HEK293 (cell line): Measurements from ENCODE around the gene ABCB9.

ENCODE experiments used
- CTCF ChIA-PET: fragments of 350-600 bp; formaldehyde crosslinking; extraction: SDS; loops from one replicate; lab custom pipeline; 2021; ENCODE audit warnings: antibody characterized with exemption; lab: Yijun Ruan, JAX
- POLR2A ChIA-PET: fragments of 300-600 bp; formaldehyde crosslinking; extraction: SDS; loops from one replicate; lab custom pipeline; 2020; ENCODE audit warnings: antibody characterized with exemption, inconsistent platforms; lab: Yijun Ruan, JAX
- H3K27ac ChIP-seq: fragments of 200-500 bp; sonication (Bioruptor generic); 2 replicates; pipeline ENCODE4 v1.5.1; 2014; ENCODE audit warnings: low read depth, low read length, control low read depth, inconsistent platforms; ENCODE audit errors: extremely low read depth
- H3K36me3 ChIP-seq, 2 experiments: fragments of 200-500 bp in 1 of 2; sonication (Bioruptor generic) in 1 of 2; 1 replicate in 1 of 2; 2 replicates in 1 of 2; pipeline ENCODE4 v1.5.1; 2014 to 2017; ENCODE audit warnings: inconsistent platforms in 2 of 2, low read length in 2 of 2; ENCODE audit not compliant: control insufficient read depth in 2 of 2, insufficient read depth in 1 of 2
- H3K4me1 ChIP-seq: fragments of 200-500 bp; sonication (Bioruptor generic); 2 replicates; pipeline ENCODE4 v1.5.1; 2014; ENCODE audit warnings: mild to moderate bottlenecking, low read length, inconsistent platforms; ENCODE audit not compliant: control insufficient read depth, insufficient read depth
- H3K4me3 ChIP-seq: 2 replicates; pipeline ENCODE4 v1.5.1; 2011; ENCODE audit warnings: low read depth, mild to moderate bottlenecking, control low read depth, low read length, moderate library complexity
- H3K9me3 ChIP-seq: fragments of 200-500 bp; sonication (Bioruptor generic); 2 replicates; pipeline ENCODE4 v1.5.1; 2014; ENCODE audit warnings: low read depth, low read length, inconsistent platforms; ENCODE audit not compliant: control insufficient read depth, insufficient read depth
- FEZF1 ChIP-seq: fragments of 450-650 bp; formaldehyde crosslinking; IDR thresholded peaks from 2 replicates; pipeline ENCODE4 v1.5.1; 2016; ENCODE audit warnings: missing biosample characterization, missing genetic modification characterization
- GLIS1 ChIP-seq: fragments of 450-650 bp; formaldehyde crosslinking; IDR thresholded peaks from 2 replicates; pipeline ENCODE4 v1.5.1; 2016; ENCODE audit warnings: missing biosample characterization, missing genetic modification characterization
- KLF1 ChIP-seq: fragments of 450-650 bp; formaldehyde crosslinking; IDR thresholded peaks from 2 replicates; pipeline ENCODE4 v1.5.1; 2016; ENCODE audit warnings: missing biosample characterization, missing genetic modification characterization
- KLF16 ChIP-seq: fragments of 450-650 bp; formaldehyde crosslinking; IDR thresholded peaks from 2 replicates; pipeline ENCODE4 v1.5.1; 2017; ENCODE audit warnings: missing biosample characterization, missing genetic modification characterization
- MYNN ChIP-seq: fragments of 450-650 bp; formaldehyde crosslinking; IDR thresholded peaks from 2 replicates; pipeline ENCODE4 v1.5.1; 2016; ENCODE audit warnings: missing biosample characterization, missing genetic modification characterization, borderline replicate concordance
- ZBTB1 ChIP-seq: fragments of 450-650 bp; formaldehyde crosslinking; IDR thresholded peaks from 2 replicates; pipeline ENCODE4 v1.5.1; 2016; ENCODE audit warnings: missing biosample characterization, missing genetic modification characterization
- ZBTB17 ChIP-seq: fragments of 450-650 bp; formaldehyde crosslinking; IDR thresholded peaks from 2 replicates; pipeline ENCODE4 v1.5.1; 2016; ENCODE audit warnings: missing biosample characterization, missing genetic modification characterization
- ZNF292 ChIP-seq: fragments of 450-650 bp; formaldehyde crosslinking; IDR thresholded peaks from 2 replicates; pipeline ENCODE4 v1.5.1; 2016; ENCODE audit warnings: low read depth, missing biosample characterization, missing genetic modification characterization, borderline replicate concordance
- ZNF362 ChIP-seq: fragments of 450-650 bp; formaldehyde crosslinking; IDR thresholded peaks from 2 replicates; pipeline ENCODE4 v1.5.1; 2016; ENCODE audit warnings: missing biosample characterization, missing genetic modification characterization
- ZNF473 ChIP-seq: fragments of 450-650 bp; formaldehyde crosslinking; IDR thresholded peaks from 2 replicates; pipeline ENCODE4 v1.5.1; 2017; ENCODE audit warnings: missing biosample characterization, missing genetic modification characterization
- ZNF704 ChIP-seq: fragments of 450-650 bp; formaldehyde crosslinking; IDR thresholded peaks from 2 replicates; pipeline ENCODE4 v1.5.1; 2016; ENCODE audit warnings: missing biosample characterization, missing genetic modification characterization
- ZSCAN23 ChIP-seq: fragments of 450-650 bp; formaldehyde crosslinking; IDR thresholded peaks from 2 replicates; pipeline ENCODE4 v1.5.1; 2016; ENCODE audit warnings: missing biosample characterization, missing genetic modification characterization
- TF ChIP-seq, protein P1 (sequence below): fragments of 450-650 bp; formaldehyde crosslinking; IDR thresholded peaks from 2 replicates; pipeline ENCODE4 v1.5.1; 2016; ENCODE audit warnings: missing biosample characterization, missing genetic modification characterization
- TF ChIP-seq, protein P2 (sequence below): fragments of 450-650 bp; formaldehyde crosslinking; IDR thresholded peaks from 2 replicates; pipeline ENCODE4 v1.5.1; 2016; ENCODE audit warnings: missing biosample characterization, missing genetic modification characterization
- TF ChIP-seq, protein P3 (sequence below): fragments of 450-650 bp; formaldehyde crosslinking; IDR thresholded peaks from 2 replicates; pipeline ENCODE4 v1.5.1; 2016; ENCODE audit warnings: missing biosample characterization, missing genetic modification characterization, borderline replicate concordance
- TF ChIP-seq, protein P4 (sequence below): fragments of 450-650 bp; formaldehyde crosslinking; IDR thresholded peaks from 2 replicates; pipeline ENCODE4 v1.5.1; 2016; ENCODE audit warnings: missing biosample characterization, missing genetic modification characterization, borderline replicate concordance

Gene ABCB9

GRCh38 chr12:122886161-122886560 lies 80.1 kb downstream of the ABCB9 start:
- H3K27ac ChIP-seq, result no peak overlapping the region
- POLR2A ChIA-PET, result no interaction called here
- no peak for TF ChIP-seq ZNF704 (tag by site-specific recombination)
- TF ChIP-seq ZNF473 (tag by site-specific recombination), result no peak
- no peak for TF ChIP-seq MYNN
- TF ChIP-seq KLF16, result no peak
- TF ChIP-seq KLF1, result no peak
- TF ChIP-seq, protein P1, sequence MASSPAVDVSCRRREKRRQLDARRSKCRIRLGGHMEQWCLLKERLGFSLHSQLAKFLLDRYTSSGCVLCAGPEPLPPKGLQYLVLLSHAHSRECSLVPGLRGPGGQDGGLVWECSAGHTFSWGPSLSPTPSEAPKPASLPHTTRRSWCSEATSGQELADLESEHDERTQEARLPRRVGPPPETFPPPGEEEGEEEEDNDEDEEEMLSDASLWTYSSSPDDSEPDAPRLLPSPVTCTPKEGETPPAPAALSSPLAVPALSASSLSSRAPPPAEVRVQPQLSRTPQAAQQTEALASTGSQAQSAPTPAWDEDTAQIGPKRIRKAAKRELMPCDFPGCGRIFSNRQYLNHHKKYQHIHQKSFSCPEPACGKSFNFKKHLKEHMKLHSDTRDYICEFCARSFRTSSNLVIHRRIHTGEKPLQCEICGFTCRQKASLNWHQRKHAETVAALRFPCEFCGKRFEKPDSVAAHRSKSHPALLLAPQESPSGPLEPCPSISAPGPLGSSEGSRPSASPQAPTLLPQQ (tag by site-specific recombination), result no peak
- TF ChIP-seq ZSCAN23 (tag by site-specific recombination), result no peak
- no peak for TF ChIP-seq ZBTB17
- TF ChIP-seq, protein P2, sequence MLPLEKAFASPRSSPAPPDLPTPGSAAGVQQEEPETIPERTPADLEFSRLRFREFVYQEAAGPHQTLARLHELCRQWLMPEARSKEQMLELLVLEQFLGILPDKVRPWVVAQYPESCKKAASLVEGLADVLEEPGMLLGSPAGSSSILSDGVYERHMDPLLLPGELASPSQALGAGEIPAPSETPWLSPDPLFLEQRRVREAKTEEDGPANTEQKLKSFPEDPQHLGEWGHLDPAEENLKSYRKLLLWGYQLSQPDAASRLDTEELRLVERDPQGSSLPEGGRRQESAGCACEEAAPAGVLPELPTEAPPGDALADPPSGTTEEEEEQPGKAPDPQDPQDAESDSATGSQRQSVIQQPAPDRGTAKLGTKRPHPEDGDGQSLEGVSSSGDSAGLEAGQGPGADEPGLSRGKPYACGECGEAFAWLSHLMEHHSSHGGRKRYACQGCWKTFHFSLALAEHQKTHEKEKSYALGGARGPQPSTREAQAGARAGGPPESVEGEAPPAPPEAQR (tag by site-specific recombination), result no peak
- TF ChIP-seq, protein P3, sequence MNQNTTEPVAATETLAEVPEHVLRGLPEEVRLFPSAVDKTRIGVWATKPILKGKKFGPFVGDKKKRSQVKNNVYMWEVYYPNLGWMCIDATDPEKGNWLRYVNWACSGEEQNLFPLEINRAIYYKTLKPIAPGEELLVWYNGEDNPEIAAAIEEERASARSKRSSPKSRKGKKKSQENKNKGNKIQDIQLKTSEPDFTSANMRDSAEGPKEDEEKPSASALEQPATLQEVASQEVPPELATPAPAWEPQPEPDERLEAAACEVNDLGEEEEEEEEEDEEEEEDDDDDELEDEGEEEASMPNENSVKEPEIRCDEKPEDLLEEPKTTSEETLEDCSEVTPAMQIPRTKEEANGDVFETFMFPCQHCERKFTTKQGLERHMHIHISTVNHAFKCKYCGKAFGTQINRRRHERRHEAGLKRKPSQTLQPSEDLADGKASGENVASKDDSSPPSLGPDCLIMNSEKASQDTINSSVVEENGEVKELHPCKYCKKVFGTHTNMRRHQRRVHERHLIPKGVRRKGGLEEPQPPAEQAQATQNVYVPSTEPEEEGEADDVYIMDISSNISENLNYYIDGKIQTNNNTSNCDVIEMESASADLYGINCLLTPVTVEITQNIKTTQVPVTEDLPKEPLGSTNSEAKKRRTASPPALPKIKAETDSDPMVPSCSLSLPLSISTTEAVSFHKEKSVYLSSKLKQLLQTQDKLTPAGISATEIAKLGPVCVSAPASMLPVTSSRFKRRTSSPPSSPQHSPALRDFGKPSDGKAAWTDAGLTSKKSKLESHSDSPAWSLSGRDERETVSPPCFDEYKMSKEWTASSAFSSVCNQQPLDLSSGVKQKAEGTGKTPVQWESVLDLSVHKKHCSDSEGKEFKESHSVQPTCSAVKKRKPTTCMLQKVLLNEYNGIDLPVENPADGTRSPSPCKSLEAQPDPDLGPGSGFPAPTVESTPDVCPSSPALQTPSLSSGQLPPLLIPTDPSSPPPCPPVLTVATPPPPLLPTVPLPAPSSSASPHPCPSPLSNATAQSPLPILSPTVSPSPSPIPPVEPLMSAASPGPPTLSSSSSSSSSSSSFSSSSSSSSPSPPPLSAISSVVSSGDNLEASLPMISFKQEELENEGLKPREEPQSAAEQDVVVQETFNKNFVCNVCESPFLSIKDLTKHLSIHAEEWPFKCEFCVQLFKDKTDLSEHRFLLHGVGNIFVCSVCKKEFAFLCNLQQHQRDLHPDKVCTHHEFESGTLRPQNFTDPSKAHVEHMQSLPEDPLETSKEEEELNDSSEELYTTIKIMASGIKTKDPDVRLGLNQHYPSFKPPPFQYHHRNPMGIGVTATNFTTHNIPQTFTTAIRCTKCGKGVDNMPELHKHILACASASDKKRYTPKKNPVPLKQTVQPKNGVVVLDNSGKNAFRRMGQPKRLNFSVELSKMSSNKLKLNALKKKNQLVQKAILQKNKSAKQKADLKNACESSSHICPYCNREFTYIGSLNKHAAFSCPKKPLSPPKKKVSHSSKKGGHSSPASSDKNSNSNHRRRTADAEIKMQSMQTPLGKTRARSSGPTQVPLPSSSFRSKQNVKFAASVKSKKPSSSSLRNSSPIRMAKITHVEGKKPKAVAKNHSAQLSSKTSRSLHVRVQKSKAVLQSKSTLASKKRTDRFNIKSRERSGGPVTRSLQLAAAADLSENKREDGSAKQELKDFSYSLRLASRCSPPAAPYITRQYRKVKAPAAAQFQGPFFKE (tag by site-specific recombination), result no peak
- TF ChIP-seq GLIS1 (tag by site-specific recombination), result no peak
- TF ChIP-seq ZNF292 (tag by site-specific recombination), result no peak
- no peak for TF ChIP-seq ZBTB1
- TF ChIP-seq, all 188 proteins: peak for 0
- no peaks in the 10 kb centered on the region for H3K36me3 ChIP-seq
- no peaks in the 10 kb centered on the region for H3K9me3 ChIP-seq
- no peak overlapping the region for H3K4me3 ChIP-seq
- H3K4me1 ChIP-seq, result peaks cover 28% of the 10 kb centered on the region
- CTCF ChIA-PET, result interaction anchor here (0.6 to 1.2 kb wide), 3 partner anchors 9 to 135 kb away, joined by 3 to 4 read pairs (median 3); partner anchors contain the start of gene VPS37B

GRCh38 chr12:122884860-122885259 lies 81.4 kb downstream of the ABCB9 start:
- ChIA-PET CTCF (interaction anchor here (0.8 kb wide), 1 partner anchor 68 kb away, joined by 4 read pairs; no protein-coding TSS in a partner anchor), POLR2A (no interaction called here)
- TF ChIP-seq, protein P4, sequence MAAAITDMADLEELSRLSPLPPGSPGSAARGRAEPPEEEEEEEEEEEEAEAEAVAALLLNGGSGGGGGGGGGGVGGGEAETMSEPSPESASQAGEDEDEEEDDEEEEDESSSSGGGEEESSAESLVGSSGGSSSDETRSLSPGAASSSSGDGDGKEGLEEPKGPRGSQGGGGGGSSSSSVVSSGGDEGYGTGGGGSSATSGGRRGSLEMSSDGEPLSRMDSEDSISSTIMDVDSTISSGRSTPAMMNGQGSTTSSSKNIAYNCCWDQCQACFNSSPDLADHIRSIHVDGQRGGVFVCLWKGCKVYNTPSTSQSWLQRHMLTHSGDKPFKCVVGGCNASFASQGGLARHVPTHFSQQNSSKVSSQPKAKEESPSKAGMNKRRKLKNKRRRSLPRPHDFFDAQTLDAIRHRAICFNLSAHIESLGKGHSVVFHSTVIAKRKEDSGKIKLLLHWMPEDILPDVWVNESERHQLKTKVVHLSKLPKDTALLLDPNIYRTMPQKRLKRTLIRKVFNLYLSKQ (tag by site-specific recombination), result no peak
- TF ChIP-seq ZNF362 (tag by site-specific recombination), result no peak
- no peak for TF ChIP-seq FEZF1 (tag by site-specific recombination)
- TF ChIP-seq GLIS1 (tag by site-specific recombination), result no peak

More at GRCh38 chr12:122884860-122885259, 81.4 kb downstream of the ABCB9 start:
- Histone ChIP-seq H3K36me3 (no peaks in the 10 kb centered on the region), H3K4me3 (no peak overlapping the region), H3K27ac (no peak overlapping the region), H3K4me1 (peaks cover 35% of the 10 kb centered on the region), H3K9me3 (no peaks in the 10 kb centered on the region)
